IMR-90 (cell line): ENCODE measurements around the gene CTNNA2. TPM values are rescaled to one million over a fixed set of nuclear protein-coding genes. Genes with fewer than 3 reads are reported as not detected.

Experiments used
- ATAC-seq: fragments of 200-7000 bp; cut with Tn5 transposase; 2 replicates; pipeline ENCODE4 v1.9.1; 2020; ENCODE audit warnings: low read depth, mild to moderate bottlenecking, moderate library complexity
- BruUV-seq: library from RNA; stranded (reverse); fragments of 400-500 nt; replicated peaks from 2 replicates; lab custom pipeline; 2021; lab: Mats Ljungman, UMichigan
- CTCF ChIA-PET: fragments of 300-600 bp; formaldehyde crosslinking; extraction: SDS; loops from one replicate; lab custom pipeline; 2021; ENCODE audit warnings: antibody characterized with exemption; lab: Yijun Ruan, JAX
- POLR2A ChIA-PET: fragments of 300-600 bp; sonication (Branson Sonifier 250); formaldehyde crosslinking; loops from one replicate; lab custom pipeline; 2022; ENCODE audit warnings: antibody characterized with exemption; ENCODE audit not compliant: unreplicated experiment; lab: Charles Lee
- DNase-seq: peaks from one replicate; pipeline ENCODE4 v3.0.0; 2013
- H2AFZ ChIP-seq: replicated peaks from 2 replicates; pipeline ENCODE3; 2013; ENCODE audit warnings: low read length, mild to moderate bottlenecking; ENCODE audit not compliant: poor library complexity
- H2AK5ac ChIP-seq: 2 replicates; pipeline ENCODE4 v1.6.1; 2013; ENCODE audit warnings: low read depth, low read length, inconsistent platforms
- H2AK9ac ChIP-seq: replicated peaks from 2 replicates; pipeline ENCODE3; 2013; ENCODE audit warnings: mild to moderate bottlenecking, low read depth, low read length, moderate library complexity; ENCODE audit not compliant: poor library complexity
- H2BK120ac ChIP-seq: 2 replicates; pipeline ENCODE4 v1.6.1; 2013; ENCODE audit warnings: low read depth, low read length, inconsistent platforms
- H2BK15ac ChIP-seq: 3 replicates; pipeline ENCODE4 v1.6.1; 2013; ENCODE audit warnings: low read depth, low read length, inconsistent platforms
- H2BK20ac ChIP-seq: 2 replicates; pipeline ENCODE4 v1.6.1; 2013; ENCODE audit warnings: low read depth, mild to moderate bottlenecking, inconsistent platforms, low read length, moderate library complexity
- H2BK5ac ChIP-seq: 2 replicates; pipeline ENCODE4 v1.6.1; 2013; ENCODE audit warnings: mild to moderate bottlenecking, low read depth, low read length, inconsistent platforms; ENCODE audit not compliant: poor library complexity, severe bottlenecking
- H3K14ac ChIP-seq: replicated peaks from 2 replicates; pipeline ENCODE4 v1.6.1; 2013; ENCODE audit warnings: low read depth, low read length, inconsistent platforms
- H3K18ac ChIP-seq: 2 replicates; pipeline ENCODE4 v1.6.1; 2013; ENCODE audit warnings: low read depth, low read length, control low read depth
- H3K23ac ChIP-seq: 2 replicates; pipeline ENCODE4 v1.6.1; 2013; ENCODE audit warnings: low read depth, low read length, inconsistent platforms
- H3K27ac ChIP-seq: 2 replicates; pipeline ENCODE4 v1.5.1; 2013; ENCODE audit warnings: mild to moderate bottlenecking, control low read depth, low read length; ENCODE audit not compliant: insufficient read depth
- H3K27me3 ChIP-seq: 2 replicates; pipeline ENCODE4 v1.6.1; 2013; ENCODE audit warnings: low read length; ENCODE audit not compliant: control insufficient read depth, insufficient read depth
- H3K36me3 ChIP-seq: 2 replicates; pipeline ENCODE4 v1.6.1; 2013; ENCODE audit warnings: low read length, mixed read lengths; ENCODE audit not compliant: control insufficient read depth, insufficient read depth
- H3K4ac ChIP-seq: 2 replicates; pipeline ENCODE4 v1.6.1; 2013; ENCODE audit warnings: low read depth, low read length, inconsistent platforms
- H3K4me1 ChIP-seq: 2 replicates; pipeline ENCODE4 v1.6.1; 2013; ENCODE audit warnings: low read length, mixed read lengths; ENCODE audit not compliant: control insufficient read depth, insufficient read depth
- H3K4me2 ChIP-seq: 2 replicates; pipeline ENCODE4 v1.6.1; 2013; ENCODE audit warnings: low read depth, mild to moderate bottlenecking, control low read depth, low read length, moderate library complexity
- H3K4me3 ChIP-seq: 2 replicates; pipeline ENCODE4 v1.5.1; 2013; ENCODE audit warnings: low read depth, mild to moderate bottlenecking, control low read depth, low read length, moderate library complexity; ENCODE audit not compliant: insufficient read depth
- H3K56ac ChIP-seq: 2 replicates; pipeline ENCODE4 v1.6.1; 2013; ENCODE audit warnings: low read length, inconsistent platforms; ENCODE audit not compliant: insufficient read depth; ENCODE audit errors: extremely low read depth
- H3K79me1 ChIP-seq, 2 experiments: 2 replicates each; pipeline ENCODE4 v1.6.1; 2013; ENCODE audit warnings: low read length in 2 of 2, inconsistent platforms in 1 of 2, low read depth in 1 of 2
- H3K9ac ChIP-seq: 2 replicates; pipeline ENCODE4 v1.6.1; 2013; ENCODE audit warnings: low read depth, low read length, control low read depth
- H3K9me1 ChIP-seq: 2 replicates; pipeline ENCODE4 v1.6.1; 2013; ENCODE audit warnings: low read length, inconsistent platforms; ENCODE audit not compliant: insufficient read depth
- H3K9me3 ChIP-seq: 2 replicates; pipeline ENCODE4 v1.6.1; 2013; ENCODE audit warnings: low read length; ENCODE audit not compliant: control insufficient read depth, insufficient read depth
- H4K20me1 ChIP-seq: 2 replicates; pipeline ENCODE4 v1.6.1; 2013; ENCODE audit warnings: low read length, inconsistent platforms; ENCODE audit not compliant: insufficient read depth
- H4K5ac ChIP-seq: 2 replicates; pipeline ENCODE4 v1.6.1; 2013; ENCODE audit warnings: mild to moderate bottlenecking, low read depth, low read length, control low read depth
- H4K8ac ChIP-seq, 2 experiments: 2 replicates each; pipeline ENCODE4 v1.6.1; 2013; ENCODE audit warnings: low read depth in 2 of 2, low read length in 2 of 2, control low read depth in 1 of 2, inconsistent platforms in 1 of 2
- H4K91ac ChIP-seq: 2 replicates; pipeline ENCODE4 v1.6.1; 2013; ENCODE audit warnings: low read depth, low read length, inconsistent platforms; ENCODE audit not compliant: insufficient read depth
- BHLHE40 ChIP-seq: fragments of 150-350 bp; IDR thresholded peaks from 2 replicates; pipeline ENCODE4 v1.6.1; 2016; ENCODE audit warnings: mild to moderate bottlenecking, low read depth, low read length
- CEBPB ChIP-seq: IDR thresholded peaks from 2 replicates; pipeline ENCODE4 v1.6.1; 2012; ENCODE audit warnings: low read depth, low read length, improper control_type of control experiment
- CHD1 ChIP-seq: IDR thresholded peaks from 2 replicates; pipeline ENCODE4 v1.6.1; 2012; ENCODE audit warnings: low read depth, low read length, improper control_type of control experiment
- CTCF ChIP-seq: conservative IDR thresholded peaks from 2 replicates; pipeline ENCODE4 v1.5.1; 2012; ENCODE audit warnings: mild to moderate bottlenecking, low read depth, low read length, improper control_type of control experiment
- ELK1 ChIP-seq: fragments of 150-350 bp; IDR thresholded peaks from 2 replicates; pipeline ENCODE4 v1.6.1; 2016; ENCODE audit warnings: low read depth, mild to moderate bottlenecking, low read length, moderate library complexity, borderline replicate concordance
- FOS ChIP-seq: fragments of 150-350 bp; IDR thresholded peaks from 2 replicates; pipeline ENCODE4 v1.6.1; 2016; ENCODE audit warnings: low read depth, low read length
- MAFK ChIP-seq: IDR thresholded peaks from 2 replicates; pipeline ENCODE4 v1.6.1; 2012; ENCODE audit warnings: low read depth, low read length, improper control_type of control experiment
- MAZ ChIP-seq: IDR thresholded peaks from 2 replicates; pipeline ENCODE4 v1.6.1; 2012; ENCODE audit warnings: low read depth, mild to moderate bottlenecking, low read length, improper control_type of control experiment, moderate library complexity, borderline replicate concordance
- MXI1 ChIP-seq: IDR thresholded peaks from 2 replicates; pipeline ENCODE4 v1.6.1; 2012; ENCODE audit warnings: low read depth, mild to moderate bottlenecking, low read length, moderate library complexity, borderline replicate concordance
- NFE2L2 ChIP-seq: fragments of 150-350 bp; IDR thresholded peaks from 2 replicates; pipeline ENCODE4 v1.6.1; 2016; ENCODE audit warnings: low read depth, mild to moderate bottlenecking, low read length
- POLR2A ChIP-seq: IDR thresholded peaks from 2 replicates; pipeline ENCODE4 v1.6.1; 2012; ENCODE audit warnings: mild to moderate bottlenecking, low read depth, low read length
- RAD21 ChIP-seq: IDR thresholded peaks from 2 replicates; pipeline ENCODE4 v1.6.1; 2012; ENCODE audit warnings: low read length, improper control_type of control experiment
- RCOR1 ChIP-seq: IDR thresholded peaks from 2 replicates; pipeline ENCODE4 v1.6.1; 2012; ENCODE audit warnings: mild to moderate bottlenecking, low read length, improper control_type of control experiment; ENCODE audit not compliant: insufficient replicate concordance
- RFX5 ChIP-seq: IDR thresholded peaks from 2 replicates; pipeline ENCODE4 v1.8.0; 2012; ENCODE audit warnings: low read depth, mild to moderate bottlenecking, low read length, moderate library complexity
- SMC3 ChIP-seq: fragments of 150-350 bp; IDR thresholded peaks from 2 replicates; pipeline ENCODE4 v1.6.1; 2016; ENCODE audit warnings: low read depth, mild to moderate bottlenecking, antibody characterized with exemption, low read length, moderate library complexity
- USF2 ChIP-seq: fragments of 150-350 bp; IDR thresholded peaks from 2 replicates; pipeline ENCODE4 v1.6.1; 2017; ENCODE audit warnings: mild to moderate bottlenecking, antibody characterized with exemption, low read length, low read depth
- WGBS, 2 experiments: methylation state at CpG; one replicate each; pipeline versions ENCODE4 v1.1.5 to v1.1.7; 2013; ENCODE audit warnings: missing lambda C conversion rate in 2 of 2; ENCODE audit not compliant: insufficient read length in 1 of 2; ENCODE audit errors: extremely low coverage in 2 of 2; 5-methylcytosine and 5-hydroxymethylcytosine counted together
- dilution Hi-C: fragments of 300-500 bp; cut with HindIII; formaldehyde crosslinking; loops from one replicate; pipeline ENCODE4 v1.14.3; 2018; ENCODE audit warnings: low sequenced_read_pairs; ENCODE audit not compliant: unreplicated experiment
- in situ Hi-C: fragments of 300-500 bp; cut with MboI; formaldehyde crosslinking; loops from 3 replicates; pipeline ENCODE4 v1.14.3; 2019; ENCODE audit warnings: low sequenced_read_pairs, inconsistent platforms, mixed read lengths
- intact Hi-C: fragments of 100-400 bp; cut with micrococcal nuclease; formaldehyde crosslinking; loops from 2 replicates; pipeline ENCODE4 v1.10.0; 2022
- polyA plus RNA-seq, 3 experiments: library from polyadenylated mRNA; depleted of rRNA; stranded (reverse); fragments of >200 nt; gene quantifications; 2 replicates each; pipeline ENCODE4 v1.2.3, GENCODE V29; 2012; ENCODE audit warnings: low replicate concordance in 1 of 3
- total RNA-seq: library from RNA; depleted of rRNA; stranded (reverse); fragments of >200 nt; gene quantifications from 2 replicates; pipeline ENCODE4 v1.2.3, GENCODE V29; 2012

CTNNA2 gene
- total and polyA plus RNA-seq, 2 of the 4 experiments (the other 2 are of a cell fraction): not detected

- DNase-seq: no peak
- no peak overlapping the region for H2BK120ac ChIP-seq
- H4K8ac ChIP-seq: no peak overlapping the region
- no peak overlapping the region for H4K5ac ChIP-seq
- intact Hi-C loops (no loop called here), dilution Hi-C loops (no loop called here), in situ Hi-C loops (no loop called here)
- H3K36me3 ChIP-seq: no peaks in the 10 kb centered on the region
- H3K4ac ChIP-seq: no peak overlapping the region
- H3K79me1 ChIP-seq: no peaks in the 10 kb centered on the region
- no peak overlapping the region for H3K4me2 ChIP-seq
- no peaks in the 10 kb centered on the region for H4K20me1 ChIP-seq
- H3K14ac ChIP-seq: no peak overlapping the region
- WGBS, 2 experiments: no CpG with 5 or more reads among the region's 2 CpGs
- BruUV-seq: no TSS peak
- H3K4me3 ChIP-seq: no peak overlapping the region
- no peak overlapping the region for H2AK5ac ChIP-seq
- no peak overlapping the region for H2BK5ac ChIP-seq
- H3K27ac ChIP-seq: no peak overlapping the region
- CTCF ChIA-PET: no interaction called here
- no peak for ATAC-seq
- H3K18ac ChIP-seq: no peak overlapping the region
- no peak overlapping the region for H2AFZ ChIP-seq
- no peak for TF ChIP-seq USF2
- no peak for TF ChIP-seq ELK1
- no peak for TF ChIP-seq SMC3
- TF ChIP-seq MXI1: no peak
- TF ChIP-seq NFE2L2: no peak
- TF ChIP-seq CEBPB: no peak
- no peak for TF ChIP-seq RCOR1
- TF ChIP-seq FOS: no peak
- TF ChIP-seq CHD1: no peak
- TF ChIP-seq MAZ: no peak
- TF ChIP-seq BHLHE40: no peak
- TF ChIP-seq RAD21: no peak
- TF ChIP-seq POLR2A: no peak
- no peak for TF ChIP-seq CTCF
- TF ChIP-seq RFX5: no peak
- no peak for TF ChIP-seq MAFK
- H3K56ac ChIP-seq: no peak overlapping the region
- no peaks in the 10 kb centered on the region for H3K9me3 ChIP-seq
- H2BK20ac ChIP-seq: no peak overlapping the region
- no peaks in the 10 kb centered on the region for H3K9me1 ChIP-seq
- H2BK15ac ChIP-seq: no peak overlapping the region
- POLR2A ChIA-PET: no interaction called here
- H3K9ac ChIP-seq: no peak overlapping the region
- no peak overlapping the region for H3K23ac ChIP-seq
- H4K91ac ChIP-seq: no peak overlapping the region
- H2AK9ac ChIP-seq: no peak overlapping the region
- H3K27me3 ChIP-seq: no peaks in the 10 kb centered on the region; the same call in 1 of the 2 replicates
- H3K4me1 ChIP-seq: no peaks in the 10 kb centered on the region
Observed at GRCh38 chr2:80195034-80195433, 682.2 kb downstream of the CTNNA2 start.
